HepG2 (cell line): ENCODE measurements around the gene NFIC. TPM values are rescaled to one million over a fixed set of nuclear protein-coding genes. Genes with fewer than 3 reads are reported as not detected.
A peak's percentile ranks its signal among the peaks of the same experiment; 100 is the strongest.

Experiments used
- AFF4 ChIP-seq: sonication (generic); formaldehyde crosslinking; IDR thresholded peaks from 2 replicates; pipeline ENCODE4 v1.4.0; 2020; ENCODE audit warnings: missing genetic modification reagents
- DBP ChIP-seq: sonication (generic); formaldehyde crosslinking; IDR thresholded peaks from 2 replicates; pipeline ENCODE4 v1.4.0; 2020; ENCODE audit warnings: missing genetic modification reagents; ENCODE audit errors: not compliant biosample characterization
- GATAD1 ChIP-seq: IDR thresholded peaks from 2 replicates; pipeline ENCODE4 v1.6.1; 2016; ENCODE audit warnings: missing genetic modification reagents, missing compliant biosample characterization
- GLI4 ChIP-seq: sonication (generic); formaldehyde crosslinking; IDR thresholded peaks from 2 replicates; pipeline ENCODE4 v1.5.1; 2020; ENCODE audit warnings: missing genetic modification reagents, mild to moderate bottlenecking, moderate library complexity, borderline replicate concordance
- HES4 ChIP-seq: sonication (generic); formaldehyde crosslinking; IDR thresholded peaks from 2 replicates; pipeline ENCODE4 v1.9.0; 2021; ENCODE audit warnings: mild to moderate bottlenecking, missing genetic modification reagents, borderline replicate concordance
- NCOR1 ChIP-seq: fragments of 200-600 bp; sonication (generic); IDR thresholded peaks from 2 replicates; pipeline ENCODE4 v1.7.0; 2017; ENCODE audit warnings: antibody characterized with exemption, low read length, borderline replicate concordance
- NFIC ChIP-seq: IDR thresholded peaks from 2 replicates; pipeline ENCODE4 v1.6.1; 2012; ENCODE audit warnings: mild to moderate bottlenecking, low read length, inconsistent platforms
- SUZ12 ChIP-seq: fragments of 150-350 bp; IDR thresholded peaks from 2 replicates; pipeline ENCODE4 v1.6.1; 2014; ENCODE audit warnings: low read depth, low read length
- THAP11 ChIP-seq: IDR thresholded peaks from 2 replicates; pipeline ENCODE4 v1.6.1; 2016; ENCODE audit warnings: missing biosample characterization, missing genetic modification reagents
- ZBTB8A ChIP-seq: sonication (generic); formaldehyde crosslinking; IDR thresholded peaks from 2 replicates; pipeline ENCODE4 v1.4.0; 2020; ENCODE audit warnings: mild to moderate bottlenecking, low read depth, missing genetic modification reagents, borderline replicate concordance
- ZMAT3 ChIP-seq: sonication (generic); formaldehyde crosslinking; conservative IDR thresholded peaks from 2 replicates; pipeline ENCODE4 v1.7.0; 2021; ENCODE audit warnings: missing genetic modification reagents
- ZNF138 ChIP-seq: sonication (generic); formaldehyde crosslinking; IDR thresholded peaks from 2 replicates; pipeline ENCODE4 v1.5.0; 2020; ENCODE audit warnings: mild to moderate bottlenecking, low read depth, missing genetic modification reagents
- ZNF414 ChIP-seq: sonication (generic); formaldehyde crosslinking; IDR thresholded peaks from 2 replicates; pipeline ENCODE4 v1.5.0; 2020; ENCODE audit warnings: missing genetic modification reagents
- ZNF530 ChIP-seq: sonication (generic); formaldehyde crosslinking; IDR thresholded peaks from 2 replicates; pipeline ENCODE4 v1.5.0; 2020; ENCODE audit warnings: low read depth, mild to moderate bottlenecking, missing genetic modification reagents
- ZNF547 ChIP-seq: sonication (generic); formaldehyde crosslinking; IDR thresholded peaks from 2 replicates; pipeline ENCODE4 v1.5.1; 2020; ENCODE audit warnings: mild to moderate bottlenecking, missing genetic modification reagents
- ZNF577 ChIP-seq: sonication (generic); formaldehyde crosslinking; IDR thresholded peaks from 2 replicates; pipeline ENCODE4 v1.4.0; 2020; ENCODE audit warnings: mild to moderate bottlenecking, low read depth, missing genetic modification reagents, borderline replicate concordance
- ZNF580 ChIP-seq: IDR thresholded peaks from 2 replicates; pipeline ENCODE4 v1.6.1; 2016; ENCODE audit warnings: low read depth, borderline replicate concordance
- ZNF703 ChIP-seq: sonication (generic); formaldehyde crosslinking; IDR thresholded peaks from 2 replicates; pipeline ENCODE4 v1.5.1; 2020; ENCODE audit warnings: missing genetic modification reagents, mild to moderate bottlenecking, moderate library complexity, borderline replicate concordance
- ZNF768 ChIP-seq: sonication (generic); formaldehyde crosslinking; IDR thresholded peaks from 2 replicates; pipeline ENCODE4 v1.4.0; 2020; ENCODE audit warnings: missing genetic modification reagents
- polyA plus RNA-seq, 8 experiments: library from polyadenylated mRNA; depleted of rRNA in 3 of 8; stranded (reverse) in 7 of 8; unstranded in 1 of 8; fragments of >200 nt; fragmentation: Illumina TruSeq in 4 of 8; extraction: Trizol in 4 of 8; gene quantifications; 2 replicates each; pipeline versions ENCODE4 v1.2.1 to v1.2.3, GENCODE V29; 2011 to 2016; ENCODE audit warnings: low read depth in 4 of 8, missing spikeins in 1 of 8, mixed read lengths in 1 of 8; ENCODE audit not compliant: insufficient read depth in 1 of 8
- total RNA-seq, 5 experiments: library from RNA; depleted of rRNA; stranded (reverse); fragments of >200 nt; fragmentation: Illumina TruSeq; extraction: Trizol; gene quantifications; 2 replicates each; pipeline ENCODE4 v1.2.3, GENCODE V29; 2016; ENCODE audit warnings: low read depth in 1 of 5

NFIC gene
- total and polyA plus RNA-seq, 2 of the 13 experiments (the other 11 are each of a cell fraction or from before 2014, with no cell fraction given) = 1.3 to 2.5 TPM

GRCh38 chr19:3505598-3506383 is 139.4 kb downstream of the NFIC start, which contains the start of gene FZR1 (continued):
- TF ChIP-seq ZNF530 (CRISPR knock-in tag) = no peak
- TF ChIP-seq ZNF768 = no peak
- peak; percentile 41; the same call in 1 of the 2 replicates for TF ChIP-seq ZMAT3 (CRISPR knock-in tag)
- peak; percentile 87 for TF ChIP-seq GATAD1 (CRISPR knock-in tag)
- no peak for TF ChIP-seq DBP (CRISPR knock-in tag)
- peak; percentile 60 for TF ChIP-seq ZNF547
- no peak for TF ChIP-seq ZNF138 (CRISPR knock-in tag)
- no peak for TF ChIP-seq SUZ12
- peak; percentile 93 for TF ChIP-seq THAP11 (CRISPR knock-in tag)
- no peak; the same call in 1 of the 2 replicates for TF ChIP-seq HES4 (CRISPR knock-in tag)
- no peak for TF ChIP-seq AFF4 (CRISPR knock-in tag)
- no peak for TF ChIP-seq ZNF703 (CRISPR knock-in tag)
- TF ChIP-seq ZBTB8A (CRISPR knock-in tag) = no peak
- no peak for TF ChIP-seq ZNF414 (CRISPR knock-in tag)
- no peak for TF ChIP-seq NFIC
- no peak for TF ChIP-seq GLI4 (CRISPR knock-in tag)
- TF ChIP-seq ZNF577 (CRISPR knock-in tag) = no peak
- TF ChIP-seq NCOR1 = no peak
- TF ChIP-seq ZNF580 (CRISPR knock-in tag) = peak; percentile 65; the same call in 1 of the 2 replicates
